Left renal pelvis (tissue), 4 donors: ENCODE data around the gene ERBB3. TPM values are rescaled to one million over a fixed set of nuclear protein-coding genes. Genes with fewer than 3 reads are reported as not detected.
"Not testable (repeated sequence)": the region's sequence is repeated elsewhere in the genome, so short reads cannot be mapped to it uniquely, and the experiment has no call there.

Experiments
- DNase-seq, 4 donors: peaks; one replicate each; pipeline ENCODE4 v3.0.0-alpha.2; 2013; ENCODE audit warnings: low read depth in 4 of 4, low spot score in 3 of 4
- polyA plus RNA-seq, 4 donors: library from polyadenylated mRNA; unstranded; fragments of 120-200 nt; gene quantifications; one replicate each; pipeline ENCODE4 v1.2.1, GENCODE V29; 2013; ENCODE audit not compliant: insufficient read length in 4 of 4

Gene ERBB3
- polyA plus RNA-seq, 4 donors: 6.8 to 103 (median 77.2) TPM

DNA sequence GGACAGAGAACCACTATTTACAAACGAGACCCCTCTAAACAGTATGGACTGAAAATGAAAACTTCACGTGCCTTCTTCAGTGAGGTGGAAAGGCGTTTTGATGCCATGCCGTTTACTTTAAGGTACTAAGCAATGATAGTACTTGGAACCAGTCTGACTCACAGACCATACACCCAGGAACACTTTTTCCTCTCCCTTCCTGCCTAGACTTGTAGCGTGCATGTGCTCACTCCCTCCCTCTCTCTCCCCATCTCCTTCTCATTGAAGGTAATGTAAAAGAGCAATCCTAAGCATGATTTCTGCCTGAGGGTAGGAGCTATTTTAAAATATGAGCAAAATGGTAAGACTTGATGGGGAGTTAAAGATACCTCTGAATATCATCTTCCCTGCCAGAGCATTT is 30.6 kb downstream of the ERBB3 start:
- DNase-seq: no peak

DNA sequence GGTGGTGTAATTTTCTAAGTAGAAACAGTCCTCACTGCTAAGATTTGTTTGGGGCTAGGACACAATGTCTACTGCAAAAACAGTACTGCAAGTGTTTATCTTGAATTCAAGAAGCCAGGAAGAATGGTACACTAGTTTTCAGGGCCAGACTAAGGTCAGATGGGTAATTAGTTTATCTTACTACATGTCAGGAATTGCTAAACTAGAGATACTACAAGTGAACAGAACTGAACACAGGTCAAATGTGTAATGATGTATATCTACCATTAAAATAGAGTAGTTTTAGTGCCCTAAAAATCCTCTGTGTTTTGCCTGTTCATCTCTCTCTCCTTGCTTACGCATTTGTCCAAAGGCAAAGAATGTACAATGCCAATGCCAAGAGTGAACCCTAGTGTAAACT is 34.1 kb downstream of the ERBB3 start:
- DNase-seq: no peak

DNA sequence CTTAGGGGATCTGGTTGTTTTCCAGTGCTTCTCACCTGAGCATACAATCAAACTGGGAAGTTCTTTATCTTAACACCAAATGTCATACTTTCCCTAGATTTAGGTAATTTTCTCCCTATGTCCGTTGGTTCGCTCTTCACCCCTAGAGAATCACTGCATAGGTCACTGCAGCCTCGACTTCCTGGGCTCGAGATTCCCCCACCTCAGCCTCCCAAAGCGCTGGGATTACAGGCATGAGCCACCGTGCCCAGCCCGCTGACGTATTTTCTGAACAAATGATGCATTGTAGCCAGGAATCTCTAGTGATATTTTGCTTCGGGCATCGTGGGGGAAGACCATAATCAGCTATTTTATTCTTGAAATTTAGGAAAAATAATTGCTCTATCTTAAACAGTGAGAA is 35.4 kb downstream of the ERBB3 start:
- DNase-seq: no peak

DNA sequence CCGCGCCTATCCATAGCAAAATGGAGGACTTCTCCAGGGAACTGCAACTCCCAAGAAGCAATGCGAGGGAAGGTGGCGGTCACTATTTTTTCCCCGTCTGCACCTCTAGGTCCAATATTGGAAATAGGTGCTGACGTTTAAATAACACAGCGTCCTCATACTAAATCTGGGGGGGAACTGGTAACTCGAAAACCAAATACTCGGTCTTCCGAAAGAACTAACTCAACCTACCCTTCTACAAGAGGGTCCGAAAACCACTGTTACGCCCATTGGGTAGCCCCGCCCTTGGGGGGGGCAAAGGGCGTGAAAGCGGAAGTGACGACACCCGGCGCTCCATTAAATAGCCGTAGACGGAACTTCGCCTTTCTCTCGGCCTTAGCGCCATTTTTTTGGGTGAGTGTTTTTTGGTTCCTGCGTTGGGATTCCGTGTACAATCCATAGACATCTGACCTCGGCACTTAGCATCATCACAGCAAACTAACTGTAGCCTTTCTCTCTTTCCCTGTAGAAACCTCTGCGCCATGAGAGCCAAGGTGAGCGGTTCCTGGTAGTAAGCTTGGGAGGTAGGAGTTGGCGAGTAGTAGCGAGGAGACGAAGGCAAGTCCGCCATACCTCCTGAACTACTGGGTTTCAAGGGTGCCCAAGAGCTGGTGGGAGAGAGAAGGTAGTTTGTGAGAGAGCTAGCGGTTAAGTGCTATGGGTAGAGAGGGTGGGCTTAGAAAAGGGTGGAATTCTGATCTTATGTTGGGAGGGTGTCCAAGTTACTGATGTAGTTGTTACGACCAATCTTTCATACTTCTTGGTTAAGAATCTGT is 36.5 kb downstream of the ERBB3 start, which contains the start of gene RPL41:
TSS of gene RPL41 (plus strand) at position 367 of the 815 bp plus-strand sequence.
- DNase-seq: peak; percentile 96 to 98 (median 96)

DNA sequence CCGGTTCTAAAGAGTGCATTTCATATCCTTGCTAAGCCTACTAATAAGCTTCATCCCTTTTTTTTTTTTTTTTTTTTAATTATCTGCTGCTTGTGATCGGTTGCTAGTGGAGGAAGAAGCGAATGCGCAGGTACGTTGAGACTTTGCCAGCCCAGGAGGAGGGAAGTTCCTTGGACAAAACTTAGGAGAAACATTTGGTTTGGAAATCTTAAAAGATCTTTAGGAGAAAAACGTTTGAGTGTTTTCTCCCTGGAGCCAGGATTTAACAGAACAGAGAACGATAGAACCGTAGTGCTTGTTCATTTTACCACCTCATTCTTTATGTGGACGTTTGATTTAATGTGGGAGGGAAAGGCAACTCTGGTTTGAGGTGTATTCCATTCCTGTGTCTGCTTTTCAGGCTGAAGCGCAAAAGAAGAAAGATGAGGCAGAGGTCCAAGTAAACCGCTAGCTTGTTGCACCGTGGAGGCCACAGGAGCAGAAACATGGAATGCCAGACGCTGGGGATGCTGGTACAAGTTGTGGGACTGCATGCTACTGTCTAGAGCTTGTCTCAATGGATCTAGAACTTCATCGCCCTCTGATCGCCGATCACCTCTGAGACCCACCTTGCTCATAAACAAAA is 37.2 kb downstream of the ERBB3 start:
- DNase-seq: not testable (repeated sequence)

DNA sequence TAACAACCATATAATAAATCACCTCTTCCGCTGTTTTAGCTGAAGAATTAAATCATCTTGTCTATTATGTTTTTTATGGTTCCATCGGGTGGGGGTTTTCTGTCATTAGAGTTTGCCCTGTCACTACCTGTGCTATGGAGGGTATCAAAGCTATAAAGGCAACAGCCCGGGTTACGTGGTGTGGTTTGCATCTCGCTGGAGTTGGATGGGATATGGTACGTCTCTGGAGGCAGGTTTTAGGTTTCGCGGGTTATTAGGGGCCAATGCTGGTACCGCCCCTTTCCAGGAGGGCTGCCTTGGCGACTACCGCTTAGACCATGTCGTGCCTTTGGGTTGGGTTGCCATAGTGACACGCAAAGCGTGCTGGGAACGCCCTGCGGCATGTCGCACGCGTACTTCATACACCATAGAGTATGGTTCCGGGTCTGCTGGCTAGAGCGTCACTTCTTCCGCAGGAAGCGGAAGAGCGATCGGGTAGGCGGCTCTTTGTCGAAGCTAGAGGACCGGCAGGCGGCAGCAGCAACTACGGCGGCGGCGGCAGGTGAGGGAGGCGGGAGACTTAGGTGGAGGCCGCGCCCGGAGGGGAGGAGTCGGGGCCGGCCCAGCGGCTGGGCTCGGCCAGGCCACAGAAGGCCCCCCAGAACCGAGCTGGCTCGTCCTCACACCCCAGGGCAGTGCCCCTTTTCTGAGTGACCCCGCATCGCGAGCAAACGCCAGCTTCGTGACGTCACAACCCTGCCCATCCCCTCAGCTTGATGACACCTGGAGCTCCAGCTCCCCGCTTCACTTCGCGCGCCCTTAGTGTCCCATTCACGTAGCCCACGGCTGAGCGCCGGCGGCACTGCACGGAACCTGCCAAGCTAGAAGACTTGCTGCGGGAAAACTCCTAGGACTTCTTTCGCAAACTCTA is 38.1 kb downstream of the ERBB3 start, which contains the start of gene ZC3H10:
TSS of gene ZC3H10 (plus strand) at position 489 of the 910 bp plus-strand sequence. CDS start 2,297 bp downstream, outside the sequence.
- peak; percentile 96 to 99 (median 98) for DNase-seq

DNA sequence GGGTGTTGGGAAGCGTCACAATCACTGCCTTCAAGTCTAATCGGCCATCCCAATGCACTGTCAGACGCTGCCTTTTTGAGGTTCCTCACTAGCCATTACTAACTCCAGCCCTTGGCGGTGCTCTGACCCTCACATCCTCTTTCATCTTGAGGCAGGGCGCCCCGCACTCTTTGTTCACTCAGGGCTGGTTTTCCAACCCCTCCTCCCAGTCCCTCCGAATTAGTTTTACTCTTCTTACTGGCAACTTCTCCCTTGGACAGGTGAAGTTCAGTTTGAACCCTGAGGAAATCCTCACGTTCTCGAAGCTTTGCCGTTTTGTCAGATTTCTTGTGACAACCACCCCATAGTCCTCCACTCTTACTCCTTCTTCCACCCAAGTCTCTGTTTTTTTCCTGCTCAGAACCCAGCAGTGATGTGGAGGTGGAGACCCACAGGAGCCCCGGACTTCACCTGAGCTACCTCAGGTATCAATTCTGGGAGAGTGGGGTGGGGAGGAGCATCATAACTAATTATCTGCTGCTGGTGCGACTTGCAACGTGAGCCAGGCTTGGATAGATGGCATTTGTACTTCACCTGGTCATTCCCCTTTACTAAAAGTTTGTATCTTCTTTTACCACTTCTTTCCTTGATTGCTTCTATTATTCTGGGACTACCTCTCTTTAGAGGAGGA is 38.9 kb downstream of the ERBB3 start:
- DNase-seq: no peak

DNA sequence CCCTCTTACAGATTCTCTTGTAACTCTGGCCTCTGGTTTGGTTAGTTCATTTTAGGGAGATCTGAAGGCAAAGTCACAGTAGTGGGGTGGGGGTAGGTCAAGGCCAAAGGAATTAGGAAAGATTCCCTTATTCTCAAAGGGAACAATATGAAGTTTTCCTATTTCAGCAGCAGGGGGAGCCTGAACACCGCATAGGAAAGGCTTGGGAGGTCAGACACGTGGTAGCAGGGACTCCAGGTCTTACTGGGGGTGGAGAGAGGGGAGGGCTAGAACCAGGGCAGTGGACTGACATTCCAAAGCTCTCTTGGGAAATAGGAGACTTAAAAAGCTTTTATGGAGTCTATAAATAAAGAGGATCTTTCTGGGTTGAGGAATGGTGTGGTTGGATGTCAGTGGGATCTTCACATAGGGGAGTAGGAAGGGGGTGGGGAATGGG is 39.4 kb downstream of the ERBB3 start:
- peak in 2 of 4 donors; percentile 66 to 83 for DNase-seq

DNA sequence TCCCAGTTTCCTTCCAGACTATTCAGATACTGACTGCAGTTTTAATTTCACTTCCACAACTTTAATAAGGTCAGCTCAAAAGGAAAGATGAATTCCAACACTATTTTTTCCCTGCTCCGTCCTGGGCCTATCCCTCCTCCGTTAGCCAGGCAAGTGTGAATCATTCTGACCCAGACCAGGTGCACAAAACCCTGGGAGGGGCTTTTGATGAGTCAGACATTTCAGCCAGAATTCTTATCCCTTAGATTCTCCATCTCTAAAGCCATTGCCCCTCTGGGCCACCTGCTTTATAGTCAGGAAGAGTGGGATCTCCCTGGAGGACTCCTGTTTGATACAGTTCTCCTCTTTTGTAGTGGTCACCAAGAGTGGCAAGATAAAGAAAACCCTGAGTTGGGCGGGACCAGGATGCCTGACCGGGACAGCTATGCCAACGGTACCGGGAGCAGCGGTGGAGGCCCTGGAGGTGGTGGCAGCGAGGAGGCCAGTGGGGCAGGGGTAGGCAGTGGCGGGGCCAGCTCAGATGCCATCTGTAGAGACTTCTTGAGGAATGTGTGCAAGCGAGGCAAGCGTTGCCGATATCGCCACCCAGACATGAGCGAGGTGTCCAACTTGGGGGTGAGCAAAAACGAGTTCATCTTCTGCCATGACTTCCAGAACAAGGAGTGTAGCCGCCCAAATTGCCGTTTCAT is 40.3 kb downstream of the ERBB3 start:
- no peak for DNase-seq

DNA sequence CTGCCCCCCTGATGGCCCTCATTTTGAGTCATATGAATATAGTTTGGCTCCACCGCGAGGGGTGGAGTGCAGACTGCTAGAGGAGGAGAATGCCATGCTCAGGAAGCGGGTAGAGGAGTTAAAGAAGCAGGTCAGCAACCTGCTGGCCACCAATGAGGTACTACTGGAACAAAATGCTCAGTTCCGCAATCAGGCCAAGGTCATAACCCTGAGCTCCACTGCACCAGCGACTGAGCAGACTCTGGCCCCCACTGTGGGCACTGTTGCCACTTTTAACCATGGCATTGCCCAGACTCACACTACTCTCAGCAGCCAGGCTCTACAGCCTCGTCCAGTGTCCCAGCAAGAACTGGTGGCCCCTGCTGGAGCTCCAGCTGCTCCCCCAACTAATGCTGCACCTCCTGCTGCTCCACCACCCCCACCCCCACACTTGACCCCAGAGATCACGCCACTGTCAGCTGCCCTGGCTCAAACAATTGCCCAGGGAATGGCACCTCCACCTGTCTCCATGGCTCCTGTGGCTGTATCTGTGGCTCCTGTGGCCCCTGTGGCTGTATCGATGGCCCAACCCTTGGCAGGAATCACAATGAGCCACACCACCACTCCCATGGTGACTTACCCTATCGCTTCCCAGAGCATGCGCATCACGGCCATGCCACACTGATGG is 41.4 kb downstream of the ERBB3 start:
- DNase-seq: no peak

DNA sequence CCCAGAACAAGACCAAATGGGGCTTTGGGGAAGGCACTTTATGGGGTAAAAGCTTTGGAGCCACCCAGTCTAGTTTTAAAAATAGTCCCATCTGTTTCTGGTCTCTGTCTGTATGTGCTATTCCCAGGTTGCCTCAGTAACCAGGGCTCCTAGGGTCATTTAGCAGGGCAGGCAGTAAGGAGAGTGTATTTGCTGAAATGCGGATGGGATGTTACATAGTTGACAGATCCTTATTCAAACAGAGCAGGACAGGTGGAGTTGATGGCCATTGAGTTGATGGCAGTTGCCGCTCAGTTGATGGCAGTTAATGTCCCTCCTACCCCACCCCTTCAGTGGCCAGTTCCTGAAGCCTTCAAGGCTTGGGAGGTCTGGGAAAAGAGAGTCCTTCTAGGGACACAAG is 42.7 kb downstream of the ERBB3 start:
- no peak for DNase-seq

DNA sequence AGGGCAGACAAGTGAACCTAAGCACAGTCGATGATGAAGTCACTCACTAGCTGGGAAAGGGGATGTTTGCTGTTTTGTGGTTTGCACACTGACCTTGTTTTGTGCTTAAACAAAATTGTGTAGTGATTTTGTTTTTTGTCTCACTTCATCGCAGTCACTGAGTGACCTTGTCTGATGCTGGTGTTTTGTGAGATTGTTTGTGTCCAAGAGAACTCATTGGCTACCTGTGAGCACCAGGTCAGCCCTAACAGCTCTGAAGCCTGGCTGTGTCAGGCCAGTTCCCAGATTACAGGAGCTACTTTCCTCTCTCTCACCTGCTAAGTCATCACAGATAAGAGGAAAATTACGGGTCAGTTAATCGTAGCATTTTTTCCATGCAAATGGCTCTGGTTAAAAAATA is 44.2 kb downstream of the ERBB3 start:
- DNase-seq: no peak

DNA sequence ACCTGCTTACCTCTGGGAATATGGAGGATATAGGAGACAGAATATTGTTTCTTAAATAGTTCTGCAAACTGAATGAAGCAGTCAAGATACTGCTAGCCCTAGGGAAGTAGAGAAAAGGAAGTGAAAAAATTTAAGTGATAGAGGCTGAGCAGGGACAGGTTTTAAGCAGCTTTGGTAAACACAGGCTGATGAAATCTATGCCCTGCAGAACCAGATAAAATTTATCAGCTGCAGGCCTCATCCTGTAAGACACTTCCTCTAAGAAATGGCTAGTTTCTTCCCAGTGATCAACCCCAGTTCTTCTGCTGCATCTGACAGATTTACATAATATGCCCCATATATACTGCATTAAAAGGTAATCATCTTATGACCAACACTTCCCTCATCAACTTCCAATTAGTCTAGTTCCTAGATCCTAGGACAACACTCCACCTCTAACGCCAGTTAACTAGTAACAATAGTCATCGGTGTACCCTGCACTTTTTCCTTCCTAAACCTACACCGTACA is 46.8 kb downstream of the ERBB3 start:
- no peak for DNase-seq

DNA sequence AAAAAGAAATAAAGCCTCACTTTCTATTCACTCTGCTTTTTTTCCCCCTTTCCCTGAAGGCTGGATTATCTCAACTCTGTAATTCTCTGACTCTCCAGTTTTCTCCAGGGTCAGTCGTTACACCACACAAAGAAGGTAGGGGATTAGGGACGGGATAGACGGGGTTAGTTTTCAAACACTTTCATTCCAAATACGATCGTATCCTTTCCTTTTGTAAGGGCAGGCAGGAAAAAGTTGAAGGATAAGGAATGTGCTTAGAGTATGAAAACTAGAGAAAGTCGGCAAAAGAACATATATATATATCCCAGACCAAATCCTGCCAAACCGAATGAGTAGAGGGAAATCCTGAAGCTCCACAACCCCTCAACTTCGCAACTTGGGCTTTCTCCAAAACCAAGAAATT is 47.5 kb downstream of the ERBB3 start:
- no peak for DNase-seq

DNA sequence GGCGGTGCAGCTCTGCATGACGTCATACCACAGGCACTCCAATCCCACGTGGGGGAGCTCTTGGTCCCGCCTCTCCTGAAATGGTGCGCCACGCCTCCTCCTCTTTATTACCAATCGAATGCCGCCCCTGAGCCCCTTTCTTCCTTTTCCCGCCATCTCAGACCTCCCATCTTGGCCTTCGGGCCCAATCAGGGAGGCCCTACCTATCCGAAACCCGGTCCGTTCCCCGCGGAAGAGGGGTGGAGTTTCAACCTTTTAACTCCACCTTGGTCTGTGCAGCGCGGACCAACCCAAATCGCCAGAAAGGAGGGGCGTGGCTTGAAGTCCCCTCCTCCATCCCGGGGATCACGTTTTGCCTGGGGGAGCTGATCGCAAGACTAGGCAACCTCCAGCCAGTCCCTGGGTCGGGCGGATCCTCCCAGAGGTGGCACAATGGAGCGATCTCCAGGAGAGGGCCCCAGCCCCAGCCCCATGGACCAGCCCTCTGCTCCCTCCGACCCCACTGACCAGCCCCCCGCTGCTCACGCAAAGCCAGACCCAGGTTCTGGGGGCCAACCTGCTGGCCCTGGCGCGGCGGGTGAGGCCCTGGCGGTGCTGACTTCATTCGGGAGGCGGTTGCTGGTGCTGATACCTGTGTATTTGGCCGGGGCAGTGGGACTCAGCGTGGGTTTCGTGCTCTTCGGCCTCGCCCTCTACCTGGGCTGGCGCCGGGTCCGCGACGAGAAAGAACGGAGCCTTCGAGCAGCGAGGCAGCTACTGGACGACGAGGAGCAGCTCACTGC is 48.1 kb downstream of the ERBB3 start, which contains the start of gene ESYT1:
TSS of gene ESYT1 (plus strand) at position 380 of the 782 bp plus-strand sequence. CDS start at position 433, 53 bp downstream.
- DNase-seq: peak; percentile 98 to 100 (median 100)

DNA sequence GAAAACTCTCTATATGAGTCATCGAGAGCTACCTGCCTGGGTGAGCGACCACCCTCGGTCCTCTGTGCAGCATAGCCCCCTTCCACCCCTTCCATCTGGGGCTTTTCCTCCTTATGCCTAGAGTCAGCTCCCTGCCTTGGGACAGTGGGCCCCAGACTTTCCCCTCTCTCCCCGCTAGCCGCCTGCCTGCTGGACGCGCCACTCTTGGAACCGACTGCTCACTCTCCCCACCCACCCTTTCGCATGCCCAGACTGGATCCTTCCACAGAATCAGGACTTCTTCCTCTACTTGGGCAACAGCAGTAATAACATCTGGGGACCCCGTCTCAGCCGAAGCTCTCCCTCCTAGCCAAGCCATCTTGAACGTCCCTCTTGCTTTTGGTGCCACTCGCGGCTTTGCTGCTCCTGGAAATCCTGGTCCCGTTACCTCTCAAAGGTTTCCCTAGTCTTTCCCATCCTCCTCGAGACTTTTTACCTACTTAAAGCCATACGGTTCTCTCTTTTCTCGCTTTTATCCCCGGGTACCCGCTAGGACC is 48.8 kb downstream of the ERBB3 start:
- no peak for DNase-seq

DNA sequence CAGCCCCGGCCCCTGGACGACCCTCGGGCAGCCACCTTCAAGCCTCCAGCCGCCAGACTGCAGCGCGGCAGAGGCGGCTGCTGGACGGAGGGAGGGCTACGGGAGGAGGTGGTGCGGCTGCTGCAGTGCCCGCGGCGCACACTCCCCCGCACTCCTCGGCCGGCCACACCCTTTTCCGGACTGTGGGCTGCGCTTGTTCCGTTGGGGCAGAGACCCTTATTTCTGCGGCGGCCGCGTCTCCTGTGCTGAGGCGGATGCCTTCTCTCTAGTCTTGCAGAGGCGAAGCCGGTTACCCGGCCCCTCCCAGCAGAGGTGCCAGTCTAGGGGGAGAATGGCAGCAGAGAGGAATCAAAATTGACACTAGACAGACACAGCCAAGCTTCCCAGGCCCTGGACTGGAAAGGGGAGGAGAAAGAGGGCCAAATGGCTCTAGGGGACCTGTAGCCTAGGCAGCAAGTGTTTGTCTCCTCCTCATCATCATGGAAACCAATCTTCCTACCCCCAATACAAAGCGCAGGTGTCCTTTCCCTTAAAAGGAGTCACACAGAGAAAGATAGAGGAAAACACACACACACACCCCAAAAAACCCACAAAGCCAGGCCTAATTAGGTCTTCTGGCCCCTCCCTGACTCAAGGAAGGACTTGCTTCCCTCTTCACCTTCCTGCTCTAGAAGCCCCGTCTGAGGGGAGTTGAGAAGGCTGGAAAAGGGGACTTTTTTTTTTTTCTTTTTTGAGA is 49.4 kb downstream of the ERBB3 start:
- DNase-seq: no peak
